Hepatocyte (in vitro differentiated cells): ENCODE measurements around the gene ELAVL3. TPM values are rescaled to one million over a fixed set of nuclear protein-coding genes. Genes with fewer than 3 reads are reported as not detected.

ENCODE experiments used
- DNase-seq: peaks from one replicate; pipeline ENCODE4 v3.0.0-alpha.2; 2016; ENCODE audit warnings: low spot score
- H2AFZ ChIP-seq: fragments of 200-600 bp; sonication (generic); 2 replicates; pipeline ENCODE4 v1.6.0; 2016; ENCODE audit warnings: antibody characterized with exemption, mild to moderate bottlenecking
- H3K27ac ChIP-seq: fragments of 200-600 bp; sonication (generic); 2 replicates; pipeline ENCODE4 v1.5.1; 2016; ENCODE audit warnings: mild to moderate bottlenecking
- H3K27me3 ChIP-seq: fragments of 200-600 bp; sonication (generic); 2 replicates; pipeline ENCODE4 v1.6.1; 2016
- H3K36me3 ChIP-seq: fragments of 200-600 bp; sonication (generic); replicated peaks from 2 replicates; pipeline ENCODE4 v1.5.1; 2016; ENCODE audit warnings: low read depth; ENCODE audit not compliant: insufficient read depth
- H3K4me1 ChIP-seq: fragments of 200-600 bp; sonication (generic); 2 replicates; pipeline ENCODE4 v1.5.1; 2016; ENCODE audit warnings: mild to moderate bottlenecking, moderate library complexity; ENCODE audit not compliant: insufficient read depth
- H3K4me2 ChIP-seq: fragments of 200-600 bp; sonication (generic); 2 replicates; pipeline ENCODE4 v1.6.0; 2016
- H3K4me3 ChIP-seq: fragments of 200-600 bp; sonication (generic); 2 replicates; pipeline ENCODE4 v1.5.1; 2016; ENCODE audit warnings: mild to moderate bottlenecking
- H3K79me2 ChIP-seq: fragments of 200-600 bp; sonication (generic); 2 replicates; pipeline ENCODE4 v1.6.0; 2017; ENCODE audit warnings: mild to moderate bottlenecking
- H3K9me2 ChIP-seq: fragments of 200-600 bp; sonication (generic); replicated peaks from 2 replicates; pipeline ENCODE4 v1.6.0; 2017; ENCODE audit warnings: mild to moderate bottlenecking; ENCODE audit not compliant: insufficient read depth
- H3K9me3 ChIP-seq: fragments of 200-600 bp; sonication (generic); 2 replicates; pipeline ENCODE4 v1.5.1; 2016; ENCODE audit warnings: low read depth, mild to moderate bottlenecking
- H4K20me1 ChIP-seq: fragments of 200-600 bp; sonication (generic); 2 replicates; pipeline ENCODE4 v1.6.0; 2016; ENCODE audit warnings: mild to moderate bottlenecking; ENCODE audit not compliant: insufficient read depth, poor library complexity, severe bottlenecking
- EZH2 ChIP-seq: fragments of 200-600 bp; sonication (generic); IDR thresholded peaks from 2 replicates; pipeline ENCODE4 v1.6.1; 2016; ENCODE audit warnings: antibody characterized with exemption, mild to moderate bottlenecking, borderline replicate concordance
- EZH2phosphoT487 ChIP-seq: fragments of 200-600 bp; sonication (generic); IDR thresholded peaks from one replicate; pipeline ENCODE4 v1.6.1; 2018; ENCODE audit warnings: antibody characterized with exemption, mild to moderate bottlenecking, low read depth, moderate library complexity; ENCODE audit not compliant: unreplicated experiment, severe bottlenecking
- WGBS: methylation state at CpG from one replicate; pipeline ENCODE4 v1.1.6; 2016; ENCODE audit warnings: low lambda C conversion rate; ENCODE audit errors: missing lambda C conversion rate; 5-methylcytosine and 5-hydroxymethylcytosine counted together
- polyA plus RNA-seq: library from polyadenylated mRNA; unstranded; fragments of >200 nt; fragmentation: Nextera tagmentation; extraction: Ambion mirVana; gene quantifications from 2 replicates; pipeline ENCODE4 v1.2.1, GENCODE V29; 2016
- total RNA-seq: library from RNA; depleted of rRNA; stranded (reverse); fragments of >200 nt; gene quantifications from 2 replicates; pipeline ENCODE4 v1.2.3, GENCODE V29; 2014
- TF ChIP-seq, protein P1 (sequence below): fragments of 200-600 bp; sonication (generic); IDR thresholded peaks from 2 replicates; pipeline ENCODE4 v1.5.1; 2016; ENCODE audit warnings: antibody characterized with exemption, mild to moderate bottlenecking; ENCODE audit not compliant: poor library complexity

Gene ELAVL3
- total and polyA plus RNA-seq, 2 experiments from 2014 or later = 0.11 to 0.30 TPM

DNA sequence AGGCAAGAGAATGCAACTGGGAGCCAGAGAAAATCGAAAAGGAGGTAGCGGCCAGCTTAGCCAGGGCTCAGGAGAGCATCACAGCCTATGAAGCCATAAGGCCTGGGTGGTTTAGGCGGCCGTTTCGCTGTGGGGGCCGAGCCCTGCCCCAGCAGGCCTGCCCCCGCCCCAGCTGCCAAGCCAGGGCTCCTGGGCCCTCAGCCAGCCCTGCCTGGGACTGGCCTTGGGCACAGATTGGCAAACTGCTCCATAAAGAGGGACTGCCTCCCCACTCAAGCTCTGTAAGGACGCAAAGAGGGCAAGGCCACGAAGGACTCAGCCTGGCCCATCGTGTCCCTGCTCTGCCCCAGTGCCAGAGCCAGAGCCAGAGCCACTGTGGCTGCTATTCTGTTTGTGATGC is 14.6 kb upstream of the ELAVL3 start:
- H3K4me3 ChIP-seq = no peak overlapping the region
- 90% methylated on average over 10 of the region's 10 CpGs for WGBS
- no peaks in the 10 kb centered on the region for H3K4me1 ChIP-seq
- TF ChIP-seq, protein P1, sequence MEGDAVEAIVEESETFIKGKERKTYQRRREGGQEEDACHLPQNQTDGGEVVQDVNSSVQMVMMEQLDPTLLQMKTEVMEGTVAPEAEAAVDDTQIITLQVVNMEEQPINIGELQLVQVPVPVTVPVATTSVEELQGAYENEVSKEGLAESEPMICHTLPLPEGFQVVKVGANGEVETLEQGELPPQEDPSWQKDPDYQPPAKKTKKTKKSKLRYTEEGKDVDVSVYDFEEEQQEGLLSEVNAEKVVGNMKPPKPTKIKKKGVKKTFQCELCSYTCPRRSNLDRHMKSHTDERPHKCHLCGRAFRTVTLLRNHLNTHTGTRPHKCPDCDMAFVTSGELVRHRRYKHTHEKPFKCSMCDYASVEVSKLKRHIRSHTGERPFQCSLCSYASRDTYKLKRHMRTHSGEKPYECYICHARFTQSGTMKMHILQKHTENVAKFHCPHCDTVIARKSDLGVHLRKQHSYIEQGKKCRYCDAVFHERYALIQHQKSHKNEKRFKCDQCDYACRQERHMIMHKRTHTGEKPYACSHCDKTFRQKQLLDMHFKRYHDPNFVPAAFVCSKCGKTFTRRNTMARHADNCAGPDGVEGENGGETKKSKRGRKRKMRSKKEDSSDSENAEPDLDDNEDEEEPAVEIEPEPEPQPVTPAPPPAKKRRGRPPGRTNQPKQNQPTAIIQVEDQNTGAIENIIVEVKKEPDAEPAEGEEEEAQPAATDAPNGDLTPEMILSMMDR = no peak
- DNase-seq = no peak
- no peaks in the 10 kb centered on the region for H3K79me2 ChIP-seq
- H3K4me2 ChIP-seq = no peak overlapping the region
- no peaks in the 10 kb centered on the region for H3K9me3 ChIP-seq
- no peaks in the 10 kb centered on the region for H3K36me3 ChIP-seq
- no peaks in the 10 kb centered on the region for H3K9me2 ChIP-seq
- H4K20me1 ChIP-seq = no peaks in the 10 kb centered on the region
- no peaks in the 10 kb centered on the region for H3K27me3 ChIP-seq
- H2AFZ ChIP-seq = no peak overlapping the region
- no peak overlapping the region for H3K27ac ChIP-seq

DNA sequence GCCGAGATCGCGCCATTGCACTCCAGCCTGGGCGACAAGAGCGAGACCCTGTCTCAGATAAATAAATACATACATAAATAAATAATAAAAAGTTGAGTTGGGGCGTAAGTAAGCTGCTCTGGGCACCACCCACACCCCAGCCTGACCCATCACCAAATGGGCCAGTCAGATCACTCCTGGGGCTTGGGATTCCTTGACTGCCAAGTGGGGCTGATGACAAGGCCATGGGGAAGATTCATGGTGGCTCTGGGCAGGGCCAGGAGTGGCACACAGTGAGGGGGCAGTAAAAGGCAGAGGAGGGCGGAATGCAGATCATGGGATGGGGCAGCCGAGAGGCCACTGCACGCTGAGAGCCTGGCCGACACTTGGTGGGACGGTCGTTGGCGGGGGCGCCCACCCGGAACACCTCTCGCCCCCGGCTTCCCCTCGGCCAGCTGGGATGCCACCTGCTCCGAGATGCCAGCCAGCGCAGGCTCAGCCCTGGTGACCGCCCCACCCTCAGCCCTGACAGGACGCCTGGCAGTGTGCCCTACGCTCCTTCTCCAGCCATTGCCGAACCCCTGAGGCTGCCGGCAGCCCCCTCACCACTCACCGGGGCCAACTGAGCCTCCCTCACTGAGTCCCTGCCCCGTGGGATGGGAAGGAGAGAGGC is 13.9 kb upstream of the ELAVL3 start:
- TF ChIP-seq EZH2phosphoT487 (no peak), EZH2 (no peak)
- TF ChIP-seq, protein P1 = no peak
- Histone ChIP-seq H3K4me1 (no peaks in the 10 kb centered on the region), H3K9me3 (no peaks in the 10 kb centered on the region), H3K27ac (no peak overlapping the region), H3K27me3 (no peaks in the 10 kb centered on the region), H3K79me2 (no peaks in the 10 kb centered on the region), H4K20me1 (no peaks in the 10 kb centered on the region), H3K9me2 (no peaks in the 10 kb centered on the region), H3K36me3 (no peaks in the 10 kb centered on the region), H3K4me2 (no peak overlapping the region), H3K4me3 (no peak overlapping the region), H2AFZ (no peak overlapping the region)
- WGBS = 97% methylated on average over 25 of the region's 27 CpGs
- DNase-seq = no peak

DNA sequence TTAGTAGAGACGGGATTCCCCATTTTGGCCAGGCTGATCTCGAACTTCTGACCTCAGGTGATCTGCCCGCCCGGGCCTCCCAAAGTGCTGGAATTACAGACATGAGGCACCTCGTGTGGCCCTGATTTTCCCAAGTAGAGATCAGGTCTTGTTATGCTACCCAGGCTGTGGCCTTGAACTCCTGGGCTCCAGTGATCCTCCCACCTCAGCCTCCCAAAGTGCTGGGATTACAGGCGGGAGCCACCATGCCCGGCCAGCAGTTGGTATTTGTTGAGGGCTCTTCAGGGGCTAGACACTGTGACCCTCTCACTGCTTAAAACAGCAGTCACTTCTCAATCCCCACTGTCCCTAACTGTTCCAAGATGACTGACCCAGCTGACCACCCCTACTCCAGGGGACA is 8.5 kb upstream of the ELAVL3 start:
- H2AFZ ChIP-seq = no peak overlapping the region
- H3K4me1 ChIP-seq = no peaks in the 10 kb centered on the region
- no peaks in the 10 kb centered on the region for H3K9me2 ChIP-seq
- no peak overlapping the region for H3K27ac ChIP-seq
- H3K79me2 ChIP-seq = no peaks in the 10 kb centered on the region
- H3K4me2 ChIP-seq = no peak overlapping the region
- 93% methylated on average over 7 of the region's 7 CpGs for WGBS
- DNase-seq = no peak
- TF ChIP-seq, protein P1 = no peak
- no peak for TF ChIP-seq EZH2phosphoT487
- H3K27me3 ChIP-seq = no peaks in the 10 kb centered on the region
- no peaks in the 10 kb centered on the region for H3K36me3 ChIP-seq
- H3K4me3 ChIP-seq = no peak overlapping the region
- H3K9me3 ChIP-seq = no peaks in the 10 kb centered on the region
- no peaks in the 10 kb centered on the region for H4K20me1 ChIP-seq
